K562 (cell line): Measurements from ENCODE around the gene FOLR2. TPM values are rescaled to one million over a fixed set of nuclear protein-coding genes. Genes with fewer than 3 reads are reported as not detected.

Source experiments
- ATAC-seq: fragments of 200-7000 bp; cut with Tn5 transposase; 3 replicates; pipeline ENCODE4 v1.9.1; 2020; ENCODE audit warnings: moderate library complexity
- BruUV-seq: library from RNA; stranded (reverse); fragments of 400-500 nt; replicated peaks from 2 replicates; lab custom pipeline; 2021; lab: Mats Ljungman, UMichigan
- CTCF ChIA-PET: fragments of 300-600 bp; formaldehyde crosslinking; extraction: SDS; loops from one replicate; lab custom pipeline; 2021; ENCODE audit warnings: low intra/inter-chr PET ratio; lab: Yijun Ruan, JAX
- POLR2A ChIA-PET: fragments of 300-600, 350-650 bp; sonication (Branson Sonifier 250); formaldehyde crosslinking; extraction: SDS; loops from one replicate; lab custom pipeline; 2021; ENCODE audit warnings: antibody characterized with exemption, inconsistent platforms; lab: Yijun Ruan, JAX
- DNase-seq, 4 experiments: peaks; one replicate each; pipeline versions ENCODE4 v3.0.0 to v3.0.0-alpha.2; 2011 to 2018; ENCODE audit warnings: low spot score in 3 of 4, mixed read lengths in 3 of 4; ENCODE audit errors: extremely low read depth in 1 of 4
- FAIRE-seq: peaks from 2 replicates; lab custom pipeline; 2011; peaks lifted over from hg19 to GRCh38; lab: Jason Lieb, UNC
- H2AFZ ChIP-seq: 2 replicates; pipeline ENCODE4 v1.6.0; 2011; ENCODE audit warnings: low read depth, low read length, control low read depth, inconsistent platforms
- H3K27ac ChIP-seq: fragments of 200-600 bp; 3 replicates; pipeline ENCODE4 v1.8.0; 2011; ENCODE audit warnings: low read depth, mild to moderate bottlenecking, control low read depth, inconsistent platforms, low read length, moderate library complexity, mixed read lengths; ENCODE audit errors: extremely low read depth
- H3K27me3 ChIP-seq, 2 experiments: fragments of 300-600 bp in 1 of 2; 2 replicates in 1 of 2; 3 replicates in 1 of 2; pipeline versions ENCODE4 v1.6.0 to v1.8.0; 2011; ENCODE audit warnings: inconsistent platforms in 2 of 2, low read length in 2 of 2, mild to moderate bottlenecking in 1 of 2, mixed read lengths in 1 of 2, moderate library complexity in 1 of 2; ENCODE audit not compliant: control insufficient read depth in 2 of 2, insufficient read depth in 2 of 2
- H3K36me3 ChIP-seq: fragments of 300-600 bp; 3 replicates; pipeline ENCODE4 v1.8.0; 2011; ENCODE audit warnings: mild to moderate bottlenecking, low read length, inconsistent platforms; ENCODE audit not compliant: control insufficient read depth, insufficient read depth
- H3K4me1 ChIP-seq, 2 experiments: fragments of 200-600 bp in 1 of 2; replicated peaks in 1 of 2; 2 replicates in 1 of 2; 3 replicates in 1 of 2; pipeline versions ENCODE4 v1.5.1 to v1.8.0; 2011; ENCODE audit warnings: inconsistent platforms in 2 of 2, low read length in 2 of 2, mild to moderate bottlenecking in 1 of 2, mixed read lengths in 1 of 2, moderate library complexity in 1 of 2; ENCODE audit not compliant: control insufficient read depth in 2 of 2, insufficient read depth in 2 of 2
- H3K4me2 ChIP-seq: 2 replicates; pipeline ENCODE4 v1.6.1; 2011; ENCODE audit warnings: low read length, control low read depth, inconsistent platforms, mixed read lengths; ENCODE audit not compliant: insufficient read depth
- H3K4me3 ChIP-seq: fragments of 200-600 bp; sonication (generic), shearing (Covaris generic); 2 replicates; pipeline ENCODE4 v1.5.1; 2016; ENCODE audit warnings: control low read depth, inconsistent platforms
- H3K79me2 ChIP-seq: fragments of 200-600 bp; 3 replicates; pipeline ENCODE4 v1.8.0; 2011; ENCODE audit warnings: low read length, inconsistent platforms; ENCODE audit not compliant: control insufficient read depth, insufficient read depth
- H3K9ac ChIP-seq, 2 experiments: 2 replicates each; pipeline versions ENCODE4 v1.6.0 to v1.6.1; 2011; ENCODE audit warnings: low read depth in 2 of 2, low read length in 2 of 2, control low read depth in 1 of 2, inconsistent platforms in 1 of 2, mild to moderate bottlenecking in 1 of 2, mixed read lengths in 1 of 2; ENCODE audit not compliant: insufficient read depth in 1 of 2
- H3K9me1 ChIP-seq: one replicate; pipeline ENCODE4 v1.6.0; 2011; ENCODE audit warnings: inconsistent platforms, mild to moderate bottlenecking, low read length, moderate library complexity; ENCODE audit not compliant: control insufficient read depth, insufficient read depth
- H3K9me3 ChIP-seq: replicated peaks from 2 replicates; pipeline ENCODE4 v1.5.1; 2011; ENCODE audit warnings: low read depth, low read length, inconsistent platforms; ENCODE audit not compliant: control insufficient read depth, insufficient read depth
- H4K20me1 ChIP-seq: replicated peaks from 2 replicates; pipeline ENCODE4 v1.6.1; 2011; ENCODE audit warnings: low read length, inconsistent platforms, mixed read lengths; ENCODE audit not compliant: control insufficient read depth, insufficient read depth
- BMI1 ChIP-seq: fragments of 150-350 bp; IDR thresholded peaks from 2 replicates; pipeline ENCODE4 v1.6.1; 2014; ENCODE audit warnings: low read length
- FOXA1 ChIP-seq: fragments of 450-650 bp; IDR thresholded peaks from 2 replicates; pipeline ENCODE4 v1.6.1; 2016; ENCODE audit warnings: mild to moderate bottlenecking, borderline replicate concordance
- FOXP1 ChIP-seq: sonication (generic); formaldehyde crosslinking; IDR thresholded peaks from 2 replicates; pipeline ENCODE4 v1.8.0; 2022; ENCODE audit warnings: mild to moderate bottlenecking, missing genetic modification reagents
- MEIS2 ChIP-seq: fragments of 450-650 bp; IDR thresholded peaks from 2 replicates; pipeline ENCODE4 v1.6.1; 2014; ENCODE audit warnings: mild to moderate bottlenecking; ENCODE audit not compliant: partially characterized antibody
- NRF1 ChIP-seq, 2 experiments: fragments of 450-650 bp; IDR thresholded peaks in 1 of 2; conservative IDR thresholded peaks in 1 of 2; 2 replicates each; pipeline ENCODE4 v1.6.1; 2014; ENCODE audit warnings: mild to moderate bottlenecking in 2 of 2
- PHF8 ChIP-seq: fragments of 200-600 bp; sonication (generic); IDR thresholded peaks from 2 replicates; pipeline ENCODE4 v1.6.1; 2012; ENCODE audit warnings: mixed run types, mild to moderate bottlenecking, inconsistent platforms, low read length, moderate library complexity, borderline replicate concordance
- PTTG1 ChIP-seq: fragments of 450-650 bp; IDR thresholded peaks from 2 replicates; pipeline ENCODE4 v1.6.1; 2016; ENCODE audit warnings: low read depth, mild to moderate bottlenecking, missing genetic modification characterization, missing compliant biosample characterization
- WGBS: fragments of 100-300 bp; shearing (Covaris generic); methylation state at CpG from one replicate; pipeline ENCODE4 v1.1.6; 2016; ENCODE audit warnings: low coverage, mixed read lengths; ENCODE audit not compliant: insufficient coverage; ENCODE audit errors: missing lambda C conversion rate; 5-methylcytosine and 5-hydroxymethylcytosine counted together
- in situ Hi-C: fragments of 300-500 bp; cut with MboI; formaldehyde crosslinking; loops from 4 replicates; pipeline ENCODE4 v1.15.0; 2018; ENCODE audit warnings: inconsistent platforms, mixed read lengths
- intact Hi-C: fragments of 100-400 bp; cut with micrococcal nuclease; formaldehyde crosslinking; loops from 2 replicates; pipeline ENCODE4 v1.14.2; 2022
- polyA plus RNA-seq, 8 experiments: library from polyadenylated mRNA; depleted of rRNA in 4 of 8; stranded (reverse) in 5 of 8; unstranded in 3 of 8; fragments of >200 nt; fragmentation: Nextera tagmentation in 2 of 8; fragmentation: Illumina TruSeq in 1 of 8; extraction: Ambion mirVana in 2 of 8; extraction: Trizol in 1 of 8; gene quantifications; 2 replicates each; pipeline versions ENCODE4 v1.2.1 to v1.2.3, GENCODE V29; 2011 to 2014; ENCODE audit warnings: inconsistent platforms in 1 of 8, missing spikeins in 1 of 8
- total RNA-seq, 7 experiments: library from RNA; depleted of rRNA in 6 of 7; stranded (reverse); fragments of >200 nt in 6 of 7; fragmentation: Illumina TruSeq in 2 of 7; extraction: Trizol in 2 of 7; gene quantifications; 2 replicates each; pipeline versions ENCODE4 v1.2.1 to v1.2.3, GENCODE V29; 2011 to 2021; ENCODE audit warnings: low replicate concordance in 1 of 7
- TF ChIP-seq, protein P1 (sequence below): fragments of 200-800 bp; sonication (Bioruptor generic); IDR thresholded peaks from 2 replicates; pipeline ENCODE4 v1.6.1; 2017; ENCODE audit warnings: missing genetic modification characterization, missing compliant biosample characterization
- TF ChIP-seq, protein P2 (sequence below): IDR thresholded peaks from 3 replicates; pipeline ENCODE4 v1.6.1; 2011; ENCODE audit warnings: borderline replicate concordance, mild to moderate bottlenecking; ENCODE audit not compliant: insufficient read length, insufficient read depth

The FOLR2 gene
- total and polyA plus RNA-seq, 9 of the 15 experiments (the other 6 are each of a cell fraction or from before 2014, with no cell fraction given) = 0.27 TPM; not detected in 8

DNA sequence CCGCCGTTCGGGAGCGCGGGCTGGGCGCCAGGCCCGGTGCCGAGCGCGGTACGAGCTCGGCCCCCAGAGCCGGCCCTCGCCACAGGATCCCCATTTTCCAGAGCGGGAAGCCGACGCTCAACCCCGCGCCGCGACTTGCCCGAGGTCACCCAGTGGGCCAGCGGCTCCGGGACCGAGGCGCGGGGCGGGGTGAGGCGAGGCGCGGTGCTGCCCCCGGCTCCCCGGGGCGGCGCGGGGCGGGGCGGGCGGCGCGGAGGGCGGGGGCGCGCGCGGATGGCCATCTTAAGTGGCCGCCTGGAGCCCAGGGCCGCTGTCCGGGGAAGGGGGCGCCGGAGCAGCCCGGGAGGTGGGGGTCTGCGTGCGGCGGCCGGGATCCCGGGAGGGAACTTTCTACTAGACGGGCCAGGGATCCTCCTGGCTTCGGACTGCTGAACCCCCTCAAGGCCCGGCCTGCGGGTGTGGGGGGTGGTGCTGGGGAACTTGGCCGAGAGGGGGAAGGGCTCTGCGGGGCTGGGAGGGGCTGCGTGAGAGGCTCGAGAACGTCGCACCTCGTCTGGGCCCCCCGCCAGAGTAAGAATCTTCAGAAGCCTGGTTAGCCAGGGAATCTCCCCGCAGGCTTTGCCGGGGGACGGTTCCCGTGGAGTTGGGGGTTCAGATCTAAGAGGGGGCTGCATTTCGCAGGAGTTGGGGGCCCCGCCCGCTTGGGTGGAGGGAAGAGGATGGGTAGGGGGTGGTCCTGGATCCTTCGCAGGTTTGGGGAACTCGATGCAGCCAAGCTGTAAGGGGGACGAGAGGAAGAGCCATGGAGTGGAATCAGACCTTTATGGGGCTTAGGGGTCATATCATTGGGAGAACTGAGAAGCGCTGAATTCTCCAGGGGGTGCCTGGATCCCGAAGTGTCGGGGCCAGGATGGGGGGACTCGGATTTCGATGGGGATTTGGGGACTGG, 7.3 kb downstream of the FOLR2 start (continued):
- TF ChIP-seq MEIS2 = no peak
- TF ChIP-seq, protein P1, sequence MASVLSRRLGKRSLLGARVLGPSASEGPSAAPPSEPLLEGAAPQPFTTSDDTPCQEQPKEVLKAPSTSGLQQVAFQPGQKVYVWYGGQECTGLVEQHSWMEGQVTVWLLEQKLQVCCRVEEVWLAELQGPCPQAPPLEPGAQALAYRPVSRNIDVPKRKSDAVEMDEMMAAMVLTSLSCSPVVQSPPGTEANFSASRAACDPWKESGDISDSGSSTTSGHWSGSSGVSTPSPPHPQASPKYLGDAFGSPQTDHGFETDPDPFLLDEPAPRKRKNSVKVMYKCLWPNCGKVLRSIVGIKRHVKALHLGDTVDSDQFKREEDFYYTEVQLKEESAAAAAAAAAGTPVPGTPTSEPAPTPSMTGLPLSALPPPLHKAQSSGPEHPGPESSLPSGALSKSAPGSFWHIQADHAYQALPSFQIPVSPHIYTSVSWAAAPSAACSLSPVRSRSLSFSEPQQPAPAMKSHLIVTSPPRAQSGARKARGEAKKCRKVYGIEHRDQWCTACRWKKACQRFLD (CRISPR knock-in tag) = 0 out of 2 replicates have a peak, but pooled peaks have one; percentile 1
- TF ChIP-seq, all 486 proteins: peak for 63

DNA sequence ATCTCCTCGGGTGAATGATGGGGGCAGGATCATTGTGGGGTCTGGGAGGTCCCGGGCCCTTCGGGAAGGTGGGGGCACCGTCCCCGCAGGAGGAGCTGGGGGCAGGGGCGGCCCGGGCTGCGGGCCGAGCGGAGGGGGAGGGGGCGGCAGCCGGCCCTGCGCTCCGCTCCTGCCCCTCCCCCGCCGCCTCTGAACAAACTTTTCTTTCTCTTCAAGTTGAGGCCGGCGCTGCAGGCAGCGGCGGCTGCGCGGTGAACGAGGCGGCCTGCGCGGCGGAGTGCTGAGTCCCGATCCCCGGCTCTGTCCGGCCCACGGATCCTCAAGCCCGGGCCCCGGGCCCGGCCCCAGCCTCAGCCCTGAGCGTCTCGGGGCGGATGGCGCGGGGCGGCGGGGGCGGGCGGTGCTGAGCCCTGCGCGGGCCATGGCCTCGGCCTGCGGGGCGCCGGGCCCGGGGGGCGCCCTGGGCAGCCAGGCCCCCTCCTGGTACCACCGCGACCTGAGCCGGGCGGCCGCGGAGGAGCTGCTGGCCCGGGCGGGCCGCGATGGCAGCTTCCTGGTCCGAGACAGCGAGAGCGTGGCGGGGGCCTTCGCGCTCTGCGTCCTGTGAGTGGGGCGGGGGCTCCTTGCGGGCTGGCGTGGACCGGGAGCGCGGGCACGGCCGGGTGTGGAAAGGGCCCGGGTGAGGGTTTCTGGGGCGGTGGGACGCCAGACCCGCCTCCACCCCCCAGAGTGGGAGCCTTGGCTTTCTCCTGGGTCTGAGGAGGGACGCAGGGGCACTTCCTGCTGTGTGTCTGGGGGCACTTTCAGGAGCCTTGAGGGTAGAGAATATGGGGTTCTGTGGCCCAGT, 8.2 kb downstream of the FOLR2 start, which contains the start of gene INPPL1:
TSS of gene INPPL1 (plus strand) at position 204 of the 847 bp plus-strand sequence. CDS start at position 422, 218 bp downstream.
- WGBS = 0% methylated on average over 4 of the region's 81 CpGs
- H3K9me1 ChIP-seq = peaks cover 8% of the 10 kb centered on the region
- H4K20me1 ChIP-seq = no peaks in the 10 kb centered on the region
- H3K27me3 ChIP-seq = no peaks in the 10 kb centered on the region
- peaks cover 27% of the 10 kb centered on the region for H3K79me2 ChIP-seq
- peaks cover 24 to 59% of the 10 kb centered on the region in 2 experiments for H3K4me1 ChIP-seq
- ATAC-seq = peak; percentile 1; the same call in 2 of the 3 replicates
- peak; percentile 47 to 62 (median 62) for DNase-seq
- POLR2A ChIA-PET = interaction anchor here (0.6 to 1.4 kb wide), 5 partner anchors 10 to 209 kb away, joined by 3 to 5 read pairs (median 3); no protein-coding TSS in a partner anchor
- H3K36me3 ChIP-seq = peaks cover 37% of the 10 kb centered on the region; the same call in 2 of the 3 replicates
- H3K4me2 ChIP-seq = peak within 1 kb of the TSS; percentile 88
- peak within 1 kb of the TSS; percentile 84 for H3K4me3 ChIP-seq
- H3K9ac ChIP-seq = peak within 1 kb of the TSS; percentile 82 to 96
- in situ Hi-C loops = no loop called here
- intact Hi-C loops = no loop called here
- H3K27ac ChIP-seq = peak within 1 kb of the TSS; percentile 88
- H2AFZ ChIP-seq = peak within 1 kb of the TSS; percentile 79
- BruUV-seq = no TSS peak
- H3K9me3 ChIP-seq = no peaks in the 10 kb centered on the region
- FAIRE-seq = no peak
- CTCF ChIA-PET = no interaction called here
- TF ChIP-seq BMI1 (no peak), PTTG1 (tag) (no peak), FOXA1 (no peak), FOXP1 (CRISPR knock-in tag) (no peak), PHF8 (0 out of 2 replicates have a peak, but pooled peaks have one; percentile 9), NRF1 (conservative IDR thresholded peaks at IDR 0.05 in 1 of 2, IDR thresholded peaks at IDR 0.05 in 1 of 2) (peak in 1 of 2 experiments; percentile 49; a peak in 2 of 4 replicates)
- TF ChIP-seq, protein P2, sequence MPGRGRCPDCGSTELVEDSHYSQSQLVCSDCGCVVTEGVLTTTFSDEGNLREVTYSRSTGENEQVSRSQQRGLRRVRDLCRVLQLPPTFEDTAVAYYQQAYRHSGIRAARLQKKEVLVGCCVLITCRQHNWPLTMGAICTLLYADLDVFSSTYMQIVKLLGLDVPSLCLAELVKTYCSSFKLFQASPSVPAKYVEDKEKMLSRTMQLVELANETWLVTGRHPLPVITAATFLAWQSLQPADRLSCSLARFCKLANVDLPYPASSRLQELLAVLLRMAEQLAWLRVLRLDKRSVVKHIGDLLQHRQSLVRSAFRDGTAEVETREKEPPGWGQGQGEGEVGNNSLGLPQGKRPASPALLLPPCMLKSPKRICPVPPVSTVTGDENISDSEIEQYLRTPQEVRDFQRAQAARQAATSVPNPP = no peak
